Common myeloid progenitor, CD34-positive (primary cell): ENCODE measurements around the gene ACTR8.

Source experiments
- CTCF ChIA-PET: fragments of 350-600 bp; sonication (Branson Sonifier 250); formaldehyde crosslinking; loops from one replicate; lab custom pipeline; 2021; ENCODE audit warnings: antibody characterized with exemption; lab: Charles Lee
- POLR2A ChIA-PET: fragments of 350-600 bp; sonication (Branson Sonifier 250); formaldehyde crosslinking; loops from one replicate; lab custom pipeline; 2021; ENCODE audit warnings: antibody characterized with exemption; lab: Charles Lee
- DNase-seq, 3 donors: peaks; one replicate each; pipeline versions ENCODE4 v3.0.0 to v3.0.0-alpha.2; 2013
- H3K27ac ChIP-seq, 2 experiments: 1 replicate in 1 of 2; 2 replicates in 1 of 2; pipeline ENCODE4 v1.7.0; 2013; ENCODE audit warnings: inconsistent platforms in 2 of 2, low read length in 2 of 2, mild to moderate bottlenecking in 2 of 2, low read depth in 1 of 2, moderate library complexity in 1 of 2; ENCODE audit not compliant: severe bottlenecking in 2 of 2, insufficient read depth in 1 of 2, poor library complexity in 1 of 2
- H3K27me3 ChIP-seq, 5 experiments: replicated peaks in 2 of 5; 1 replicate in 3 of 5; 2 replicates in 2 of 5; pipeline versions ENCODE4 v1.6.1 to v1.7.0; 2013; ENCODE audit warnings: low read length in 4 of 5, mild to moderate bottlenecking in 2 of 5, moderate library complexity in 2 of 5, inconsistent platforms in 1 of 5; ENCODE audit not compliant: insufficient read depth in 5 of 5, control insufficient read depth in 4 of 5
- H3K36me3 ChIP-seq, 4 experiments: 1 replicate in 2 of 4; 2 replicates in 2 of 4; pipeline versions ENCODE4 v1.6.1 to v1.7.0; 2013; ENCODE audit warnings: low read length in 3 of 4, control low read depth in 1 of 4, mild to moderate bottlenecking in 1 of 4; ENCODE audit not compliant: control insufficient read depth in 4 of 4, insufficient read depth in 4 of 4
- H3K4me1 ChIP-seq, 4 experiments: 1 replicate in 3 of 4; 2 replicates in 1 of 4; pipeline versions ENCODE4 v1.6.1 to v1.7.1; 2013; ENCODE audit warnings: low read length in 3 of 4, mild to moderate bottlenecking in 3 of 4, control low read depth in 1 of 4, inconsistent platforms in 1 of 4, moderate library complexity in 1 of 4; ENCODE audit not compliant: control insufficient read depth in 4 of 4, insufficient read depth in 4 of 4; ENCODE audit errors: control extremely low read depth in 1 of 4
- H3K4me3 ChIP-seq, 7 experiments: 1 replicate in 4 of 7; 2 replicates in 3 of 7; pipeline versions ENCODE4 v1.5.1 to v1.7.0; 2013; ENCODE audit warnings: mild to moderate bottlenecking in 7 of 7, low read length in 6 of 7, moderate library complexity in 6 of 7, inconsistent platforms in 2 of 7, low read depth in 2 of 7, control low read depth in 1 of 7; ENCODE audit not compliant: insufficient read depth in 4 of 7, control insufficient read depth in 1 of 7; ENCODE audit errors: extremely low read depth in 1 of 7
- H3K9me3 ChIP-seq, 5 experiments: 1 replicate in 4 of 5; 2 replicates in 1 of 5; pipeline versions ENCODE4 v1.6.1 to v1.7.1; 2013; ENCODE audit warnings: low read length in 4 of 5, mild to moderate bottlenecking in 2 of 5, inconsistent platforms in 1 of 5, low read depth in 1 of 5, moderate library complexity in 1 of 5; ENCODE audit not compliant: control insufficient read depth in 4 of 5, insufficient read depth in 2 of 5; ENCODE audit errors: control extremely low read depth in 1 of 5
- WGBS: methylation state at CpG from one replicate; pipeline ENCODE4 v1.1.5; 2013; ENCODE audit not compliant: insufficient coverage; 5-methylcytosine and 5-hydroxymethylcytosine counted together

The ACTR8 gene

DNA sequence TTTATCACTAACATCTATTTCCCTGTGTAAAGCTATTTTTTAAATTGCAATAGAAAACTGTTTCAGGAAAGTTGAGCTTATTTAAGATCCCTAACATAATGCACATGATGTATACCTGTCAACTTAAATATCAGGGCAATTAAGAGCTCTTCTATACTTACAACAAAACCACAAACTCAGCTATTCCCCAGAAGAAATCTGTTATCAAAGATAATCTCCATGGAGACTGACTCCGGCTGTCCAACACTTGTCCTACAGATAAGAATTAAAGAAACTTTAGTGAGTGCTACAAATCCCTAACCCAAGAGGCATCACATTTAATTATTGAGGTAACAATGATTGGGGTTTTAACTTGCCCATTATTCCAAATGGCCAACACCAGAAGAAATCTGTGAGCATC is 6.3 kb upstream of the ACTR8 start:
- DNase-seq = peak; percentile 30 to 79 (median 59)
- POLR2A ChIA-PET = no interaction called here
- CTCF ChIA-PET = interaction anchor here (1.4 kb wide), 1 partner anchor 13 kb away, joined by 3 read pairs; no protein-coding TSS in a partner anchor
- no peak overlapping the region for H3K4me3 ChIP-seq
- H3K9me3 ChIP-seq = no peaks in the 10 kb centered on the region
- H3K4me1 ChIP-seq = peaks cover 12 to 19% (median 16%) of the 10 kb centered on the region in 4 experiments
- no peak overlapping the region for H3K27ac ChIP-seq
- no peaks in the 10 kb centered on the region for H3K27me3 ChIP-seq
- no CpG with 5 or more reads among the region's 1 CpG for WGBS
- H3K36me3 ChIP-seq = peaks cover 6 to 33% (median 19%) of the 10 kb centered on the region in 4 experiments

DNA sequence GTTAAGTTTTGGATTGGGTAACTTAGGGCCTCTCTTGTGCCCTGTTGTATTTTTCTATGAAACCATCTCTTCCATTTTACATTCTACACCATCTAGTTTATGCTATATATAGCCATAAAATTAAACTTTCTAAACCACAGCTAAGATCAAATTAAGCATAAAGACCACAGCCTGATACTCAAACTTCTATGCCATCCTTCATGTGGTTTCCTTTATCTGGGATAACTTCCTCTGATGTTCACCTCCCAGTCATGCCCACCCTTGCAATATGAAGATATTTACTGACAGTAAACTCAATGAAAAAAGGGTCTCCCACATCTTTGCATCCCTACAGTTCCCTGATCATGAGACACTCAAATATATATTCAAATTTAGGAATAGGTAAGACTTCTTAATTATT is 5.5 kb upstream of the ACTR8 start:
- DNase-seq = no peak
- Histone ChIP-seq H3K4me3 (no peak overlapping the region), H3K9me3 (no peaks in the 10 kb centered on the region), H3K36me3 (peaks cover 6 to 33% (median 19%) of the 10 kb centered on the region in 4 experiments), H3K27ac (no peak overlapping the region), H3K4me1 (peaks cover 12 to 18% (median 15%) of the 10 kb centered on the region in 4 experiments), H3K27me3 (no peaks in the 10 kb centered on the region)
- ChIA-PET CTCF (no interaction called here), POLR2A (no interaction called here)

DNA sequence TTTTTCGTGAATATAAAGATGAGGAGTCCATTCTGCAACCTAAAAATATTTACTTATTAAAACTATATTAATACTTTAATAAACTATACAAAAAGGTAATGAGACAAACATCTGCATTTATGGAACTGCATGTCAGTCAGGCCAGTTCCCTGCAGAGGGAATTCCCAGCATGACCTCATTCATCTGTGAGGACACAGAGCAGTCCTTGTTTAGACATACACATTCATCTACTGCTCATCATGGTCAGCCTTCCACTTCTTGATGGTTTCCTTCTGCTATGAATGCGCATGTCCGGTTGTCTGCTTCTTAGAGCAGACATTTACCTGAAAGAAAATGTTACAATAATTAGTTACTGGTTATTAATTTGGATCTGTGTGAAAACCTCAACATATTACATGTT is 3.3 kb upstream of the ACTR8 start:
- no peak for DNase-seq
- H3K27ac ChIP-seq = no peak overlapping the region
- H3K36me3 ChIP-seq = peaks cover 6 to 33% (median 22%) of the 10 kb centered on the region in 4 experiments
- WGBS = no CpG with 5 or more reads among the region's 3 CpGs
- ChIA-PET CTCF (no interaction called here), POLR2A (no interaction called here)
- H3K4me3 ChIP-seq = no peak overlapping the region
- peaks cover 7 to 20% (median 14%) of the 10 kb centered on the region in 4 experiments for H3K4me1 ChIP-seq
- H3K9me3 ChIP-seq = no peaks in the 10 kb centered on the region
- no peaks in the 10 kb centered on the region for H3K27me3 ChIP-seq

DNA sequence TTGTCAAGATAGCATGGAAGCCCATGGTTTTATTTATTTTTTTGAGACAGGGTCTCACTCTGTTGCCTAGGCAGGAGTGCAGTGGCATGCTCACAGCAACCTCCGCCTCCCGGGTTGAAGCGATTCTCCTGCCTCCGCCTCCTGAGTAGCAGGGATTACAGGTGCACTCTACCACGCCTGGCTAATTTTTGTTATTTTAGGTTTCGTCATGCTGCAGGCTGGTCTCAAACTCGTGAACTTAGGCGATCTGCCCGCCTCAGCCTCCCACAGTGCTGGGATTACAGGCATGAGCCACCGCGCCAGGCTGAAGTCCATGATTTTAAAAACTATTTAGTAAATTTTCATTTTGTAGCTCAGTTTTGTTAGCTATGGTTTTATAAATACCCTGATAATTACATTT is 2.7 kb upstream of the ACTR8 start:
- Histone ChIP-seq H3K27me3 (no peaks in the 10 kb centered on the region), H3K4me3 (no peak overlapping the region), H3K27ac (no peak overlapping the region), H3K9me3 (no peaks in the 10 kb centered on the region), H3K36me3 (peaks cover 6 to 37% (median 23%) of the 10 kb centered on the region in 4 experiments), H3K4me1 (peaks cover 7 to 15% (median 12%) of the 10 kb centered on the region in 4 experiments)
- ChIA-PET CTCF (no interaction called here), POLR2A (no interaction called here)
- WGBS = over 99% methylated on average over 9 of the region's 11 CpGs
- no peak for DNase-seq

DNA sequence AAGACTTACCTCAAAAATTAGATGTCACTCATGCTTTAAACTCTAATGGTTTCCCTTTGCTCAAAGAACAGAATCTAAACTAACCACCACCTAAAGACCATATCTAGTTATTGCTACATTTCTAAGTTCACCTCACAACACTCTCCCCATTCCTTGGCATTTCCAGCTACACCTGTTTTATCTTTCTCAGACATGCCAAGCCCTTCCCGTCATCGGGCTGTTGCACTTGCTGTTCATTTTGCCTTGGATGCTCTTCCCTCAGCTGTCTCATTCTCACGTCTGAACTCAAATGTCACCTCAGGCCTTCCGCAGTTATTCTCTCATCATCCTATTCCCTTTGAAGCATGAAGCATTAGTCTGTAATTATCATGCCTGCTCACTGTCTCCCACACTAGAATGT is 1.1 kb upstream of the ACTR8 start:
- CTCF ChIA-PET = no interaction called here
- 95% methylated on average over 4 of the region's 4 CpGs for WGBS
- peaks cover 8 to 52% (median 28%) of the 10 kb centered on the region in 4 experiments for H3K36me3 ChIP-seq
- H3K9me3 ChIP-seq = no peaks in the 10 kb centered on the region
- no peak overlapping the region for H3K4me3 ChIP-seq
- peaks cover 7 to 15% (median 12%) of the 10 kb centered on the region in 4 experiments for H3K4me1 ChIP-seq
- no peaks in the 10 kb centered on the region for H3K27me3 ChIP-seq
- no peak overlapping the region for H3K27ac ChIP-seq
- POLR2A ChIA-PET = no interaction called here
- DNase-seq = no peak

DNA sequence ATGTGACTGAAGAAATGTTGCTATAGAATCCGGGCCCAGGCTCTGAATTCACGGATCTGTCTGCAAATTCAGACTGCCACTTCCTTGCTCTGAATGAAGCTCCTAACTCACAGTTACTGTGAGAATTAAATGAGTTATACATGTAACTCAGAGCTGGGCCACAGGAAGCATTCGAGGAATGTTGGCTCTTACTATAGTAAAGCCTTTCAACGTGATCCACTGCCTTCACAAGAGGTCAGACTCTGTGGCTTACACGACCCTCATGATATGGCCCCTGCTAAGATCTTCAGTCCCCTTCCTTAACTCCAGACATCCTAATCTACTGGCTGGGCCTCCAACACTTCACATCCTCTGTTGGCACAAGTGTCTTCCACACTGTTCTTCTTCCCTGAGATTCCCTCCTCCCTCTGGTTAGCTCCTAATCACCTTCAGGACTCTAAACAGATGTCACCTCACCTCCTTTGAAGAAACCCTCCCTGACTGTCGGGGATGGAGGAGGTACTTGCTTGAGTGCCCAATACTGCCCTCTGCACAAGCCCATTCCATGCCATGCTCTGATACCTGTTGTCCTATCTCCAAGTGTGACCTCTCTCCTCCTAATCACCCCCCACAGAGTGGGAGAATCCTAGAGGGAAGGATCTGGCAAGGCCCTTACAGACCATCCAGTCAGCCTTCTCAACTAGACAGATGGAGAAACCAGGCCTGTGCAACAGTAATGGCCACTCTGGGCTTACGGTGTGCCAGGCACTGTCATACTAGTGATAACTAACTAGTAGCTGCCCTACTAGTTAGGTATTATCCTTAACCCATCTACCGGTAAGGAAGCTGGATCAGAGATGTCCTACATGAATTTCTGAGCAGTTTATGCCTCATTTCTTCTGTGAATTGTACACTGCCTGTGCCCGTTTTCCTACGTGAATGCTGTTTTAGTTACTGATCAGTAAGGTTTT is 1.3 kb downstream of the ACTR8 start:
- H3K4me3 ChIP-seq = peak overlapping the region in 6 of 7 experiments; percentile 86 to 95 (median 88)
- H3K36me3 ChIP-seq = peaks cover 12 to 62% (median 33%) of the 10 kb centered on the region in 4 experiments
- DNase-seq = no peak
- ChIA-PET CTCF (interaction anchor here (1.0 to 1.6 kb wide), 4 partner anchors 9 to 57 kb away, joined by 3 to 5 read pairs (median 4); partner anchors contain the start of gene SELENOK), POLR2A (interaction anchor here (0.8 to 3.3 kb wide), 2 partner anchors 11 to 14 kb away, joined by 3 to 12 read pairs; partner anchors contain the start of gene SELENOK)
- H3K4me1 ChIP-seq = peaks cover 7 to 15% (median 12%) of the 10 kb centered on the region in 4 experiments
- H3K27ac ChIP-seq = peak overlapping the region in 1 of 2 experiments; percentile 85
- no peaks in the 10 kb centered on the region for H3K9me3 ChIP-seq
- H3K27me3 ChIP-seq = no peaks in the 10 kb centered on the region
- 95% methylated on average over 8 of the region's 10 CpGs for WGBS
